SK-N-SH (cell line): ENCODE data around the gene HINT1. TPM values are rescaled to one million over a fixed set of nuclear protein-coding genes. Genes with fewer than 3 reads are reported as not detected.

Experiments used
- CTCF ChIA-PET: fragments of 300-600, 350-600 bp; formaldehyde crosslinking; extraction: SDS; loops from one replicate; lab custom pipeline; 2021; lab: Yijun Ruan, JAX
- POLR2A ChIA-PET: fragments of 350-600 bp; sonication (Branson Sonifier 250); formaldehyde crosslinking; extraction: SDS; loops from one replicate; lab custom pipeline; 2020; ENCODE audit warnings: antibody characterized with exemption, inconsistent platforms; lab: Yijun Ruan, JAX
- DNase-seq: peaks from one replicate; pipeline ENCODE4 v3.0.0; 2012
- H2AFZ ChIP-seq: fragments of 200-600 bp; sonication (generic); 2 replicates; pipeline ENCODE4 v1.8.1; 2016; ENCODE audit warnings: antibody characterized with exemption, mild to moderate bottlenecking, low read depth
- H3F3A ChIP-seq: fragments of 200-600 bp; sonication (generic); replicated peaks from 2 replicates; pipeline ENCODE3; 2016; ENCODE audit warnings: antibody characterized with exemption, mild to moderate bottlenecking; ENCODE audit not compliant: insufficient read depth
- H3K27ac ChIP-seq, 2 experiments: fragments of 200-500 bp in 1 of 2; fragments of 200-600 bp in 1 of 2; sonication (Bioruptor generic) in 1 of 2; sonication (generic), shearing (Covaris generic) in 1 of 2; 2 replicates each; pipeline versions ENCODE4 v1.5.1 to v1.6.1; 2014 to 2016; ENCODE audit warnings: low read depth in 2 of 2, inconsistent platforms in 1 of 2, low read length in 1 of 2, mild to moderate bottlenecking in 1 of 2, mixed read lengths in 1 of 2
- H3K27me3 ChIP-seq: fragments of 200-600 bp; sonication (generic), shearing (Covaris generic); 2 replicates; pipeline ENCODE4 v1.6.1; 2016; ENCODE audit warnings: mixed run types; ENCODE audit not compliant: insufficient read depth
- H3K36me3 ChIP-seq, 2 experiments: fragments of 200-500 bp in 1 of 2; fragments of 200-600 bp in 1 of 2; sonication (Bioruptor generic) in 1 of 2; sonication (generic) in 1 of 2; replicated peaks in 1 of 2; 2 replicates each; pipeline versions ENCODE3 to v1.5.1; 2014 to 2016; ENCODE audit warnings: low read length in 1 of 2, mild to moderate bottlenecking in 1 of 2; ENCODE audit not compliant: insufficient read depth in 2 of 2, control insufficient read depth in 1 of 2
- H3K4me1 ChIP-seq, 2 experiments: fragments of 200-500 bp in 1 of 2; fragments of 200-600 bp in 1 of 2; sonication (Bioruptor generic) in 1 of 2; sonication (generic), shearing (Covaris generic) in 1 of 2; 2 replicates each; pipeline versions ENCODE4 v1.5.1 to v1.6.1; 2014 to 2016; ENCODE audit warnings: low read depth in 1 of 2, low read length in 1 of 2, mixed run types in 1 of 2; ENCODE audit not compliant: insufficient read depth in 2 of 2, control insufficient read depth in 1 of 2
- H3K4me2 ChIP-seq: fragments of 200-600 bp; sonication (generic), shearing (Covaris generic); 2 replicates; pipeline ENCODE4 v1.6.1; 2017; ENCODE audit warnings: mixed run types
- H3K4me3 ChIP-seq, 2 experiments: fragments of 200-500 bp in 1 of 2; fragments of 200-600 bp in 1 of 2; sonication (Bioruptor generic) in 1 of 2; sonication (generic), shearing (Covaris generic) in 1 of 2; 2 replicates each; pipeline versions ENCODE4 v1.5.1 to v1.8.1; 2014 to 2016; ENCODE audit warnings: low read depth in 2 of 2, inconsistent platforms in 1 of 2, low read length in 1 of 2, mild to moderate bottlenecking in 1 of 2, mixed read lengths in 1 of 2, moderate library complexity in 1 of 2
- H3K79me2 ChIP-seq: fragments of 200-600 bp; sonication (generic); 2 replicates; pipeline ENCODE4 v1.8.1; 2017; ENCODE audit warnings: mild to moderate bottlenecking; ENCODE audit not compliant: insufficient read depth
- H3K9ac ChIP-seq: fragments of 200-600 bp; sonication (generic); 2 replicates; pipeline ENCODE4 v1.6.1; 2017; ENCODE audit warnings: mixed run types
- H3K9me2 ChIP-seq: fragments of 200-600 bp; sonication (generic); 2 replicates; pipeline ENCODE4 v1.6.1; 2017; ENCODE audit warnings: mixed run types
- H3K9me3 ChIP-seq: fragments of 200-600 bp; sonication (generic); 2 replicates; pipeline ENCODE4 v1.6.1; 2017; ENCODE audit warnings: mixed run types, mild to moderate bottlenecking, moderate library complexity
- H4K20me1 ChIP-seq: fragments of 200-600 bp; sonication (generic); 2 replicates; pipeline ENCODE4 v1.6.1; 2017; ENCODE audit warnings: mild to moderate bottlenecking, mixed run types; ENCODE audit not compliant: insufficient read depth
- CHD2 ChIP-seq: fragments of 150-350 bp; IDR thresholded peaks from 2 replicates; pipeline ENCODE4 v1.6.1; 2018; ENCODE audit warnings: low read length; ENCODE audit not compliant: partially characterized antibody
- ELF1 ChIP-seq: IDR thresholded peaks from 2 replicates; pipeline ENCODE4 v1.4.0; 2012
- FOSL2 ChIP-seq: IDR thresholded peaks from 2 replicates; pipeline ENCODE4 v1.4.0; 2012; ENCODE audit warnings: low read depth, mild to moderate bottlenecking, moderate library complexity, borderline replicate concordance
- FOXM1 ChIP-seq: IDR thresholded peaks from 2 replicates; pipeline ENCODE4 v1.4.0; 2012; ENCODE audit warnings: low read depth, mild to moderate bottlenecking
- GABPA ChIP-seq: IDR thresholded peaks from 2 replicates; pipeline ENCODE4 v1.4.0; 2012; ENCODE audit warnings: low read depth, mild to moderate bottlenecking
- JUND ChIP-seq: IDR thresholded peaks from 2 replicates; pipeline ENCODE4 v1.4.0; 2012
- MEF2A ChIP-seq: IDR thresholded peaks from 2 replicates; pipeline ENCODE4 v1.4.0; 2012; ENCODE audit warnings: low read depth, borderline replicate concordance
- MXI1 ChIP-seq: IDR thresholded peaks from 2 replicates; pipeline ENCODE4 v1.6.1; 2012; ENCODE audit warnings: mild to moderate bottlenecking, low read depth, low read length, improper control_type of control experiment
- NFIC ChIP-seq: IDR thresholded peaks from 2 replicates; pipeline ENCODE4 v1.4.0; 2012; ENCODE audit warnings: borderline replicate concordance
- NRF1 ChIP-seq: IDR thresholded peaks from 2 replicates; pipeline ENCODE4 v1.6.1; 2012; ENCODE audit warnings: low read depth, mild to moderate bottlenecking, low read length
- RXRA ChIP-seq: IDR thresholded peaks from 2 replicates; pipeline ENCODE4 v1.4.0; 2012; ENCODE audit warnings: low read depth, mild to moderate bottlenecking, borderline replicate concordance
- SIN3A ChIP-seq: IDR thresholded peaks from 2 replicates; pipeline ENCODE4 v1.6.1; 2012; ENCODE audit warnings: low read depth, mild to moderate bottlenecking, low read length, moderate library complexity, borderline replicate concordance
- TAF1 ChIP-seq: IDR thresholded peaks from 2 replicates; pipeline ENCODE4 v1.6.1; 2012; ENCODE audit warnings: low read depth, mild to moderate bottlenecking, low read length, moderate library complexity, borderline replicate concordance
- YY1 ChIP-seq: IDR thresholded peaks from 2 replicates; pipeline ENCODE4 v1.4.0; 2012; ENCODE audit warnings: low read depth, mild to moderate bottlenecking
- WGBS: methylation state at CpG from one replicate; pipeline ENCODE4 v1.1.6; 2017; ENCODE audit warnings: low lambda C conversion rate; 5-methylcytosine and 5-hydroxymethylcytosine counted together
- polyA plus RNA-seq, 3 experiments: library from polyadenylated mRNA; depleted of rRNA; stranded (reverse); fragments of >200 nt; gene quantifications; 2 replicates each; pipeline ENCODE4 v1.2.3, GENCODE V29; 2012
- TF ChIP-seq, protein P1 (sequence below): IDR thresholded peaks from 2 replicates; pipeline ENCODE4 v1.4.0; 2012; ENCODE audit warnings: low read depth, borderline replicate concordance
- TF ChIP-seq, protein P2 (sequence below): IDR thresholded peaks from 2 replicates; pipeline ENCODE4; 2012
- TF ChIP-seq, protein P3 (sequence below): fragments of 150-350 bp; IDR thresholded peaks from 2 replicates; pipeline ENCODE4 v1.6.1; 2016; ENCODE audit warnings: mild to moderate bottlenecking, low read depth, low read length
- TF ChIP-seq, protein P4 (sequence below): fragments of 150-350 bp; IDR thresholded peaks from 2 replicates; pipeline ENCODE4 v1.6.1; 2017; ENCODE audit warnings: antibody characterized with exemption, low read length, low read depth, borderline replicate concordance
- TF ChIP-seq, protein P5 (sequence below): IDR thresholded peaks from 2 replicates; pipeline ENCODE4 v1.4.0; 2012; ENCODE audit warnings: low read depth, borderline replicate concordance
- TF ChIP-seq, protein P6 (sequence below): IDR thresholded peaks from 2 replicates; pipeline ENCODE4 v1.4.0; 2012; ENCODE audit warnings: low read depth

Gene HINT1
- polyA plus RNA-seq, 1 of the 3 experiments (the other 2 are of a cell fraction) = 385 TPM

DNA sequence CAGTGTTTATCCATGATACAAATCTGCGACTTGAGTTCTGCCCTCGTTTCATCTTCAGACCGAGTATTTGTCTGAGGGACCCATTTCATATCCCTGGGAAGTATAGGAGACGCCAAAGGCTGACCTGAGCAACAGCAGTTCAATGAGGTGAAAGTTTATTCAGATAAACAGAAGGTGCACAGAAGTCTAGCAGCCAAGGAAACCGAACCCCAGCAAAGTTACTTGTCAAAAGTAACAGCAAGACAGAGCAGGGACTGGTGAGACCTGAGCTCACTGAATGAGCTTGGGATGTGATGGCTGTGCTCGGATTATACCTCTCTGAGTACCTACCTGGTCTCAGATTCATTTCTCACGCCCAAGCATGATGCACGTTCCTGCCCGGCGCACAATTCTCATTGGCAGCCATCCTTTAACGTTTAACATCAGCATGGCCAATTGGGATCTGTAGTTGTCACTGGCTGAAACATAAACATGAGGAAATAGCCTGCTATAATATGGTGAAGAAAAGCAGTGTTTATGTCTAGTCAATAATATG is 6.3 kb upstream of the HINT1 start:
- Histone ChIP-seq H3K9me2 (no peaks in the 10 kb centered on the region), H3F3A (peaks cover 4% of the 10 kb centered on the region), H3K79me2 (peaks cover 3% of the 10 kb centered on the region), H3K36me3 (no peaks in the 10 kb centered on the region), H3K27ac (peak overlapping the region; percentile 17 to 59; a peak in 3 of 4 replicates), H3K4me2 (peak overlapping the region; percentile 82), H4K20me1 (no peaks in the 10 kb centered on the region), H3K4me1 (peaks cover 7 to 10% of the 10 kb centered on the region in 2 experiments; a peak in 3 of 4 replicates), H3K4me3 (peak overlapping the region; percentile 69 to 73), H3K27me3 (no peaks in the 10 kb centered on the region), H2AFZ (peak overlapping the region; percentile 74), H3K9ac (peak overlapping the region; percentile 48), H3K9me3 (no peaks in the 10 kb centered on the region)
- TF ChIP-seq TAF1 = no peak
- TF ChIP-seq, protein P1, sequence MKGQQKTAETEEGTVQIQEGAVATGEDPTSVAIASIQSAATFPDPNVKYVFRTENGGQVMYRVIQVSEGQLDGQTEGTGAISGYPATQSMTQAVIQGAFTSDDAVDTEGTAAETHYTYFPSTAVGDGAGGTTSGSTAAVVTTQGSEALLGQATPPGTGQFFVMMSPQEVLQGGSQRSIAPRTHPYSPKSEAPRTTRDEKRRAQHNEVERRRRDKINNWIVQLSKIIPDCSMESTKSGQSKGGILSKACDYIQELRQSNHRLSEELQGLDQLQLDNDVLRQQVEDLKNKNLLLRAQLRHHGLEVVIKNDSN = no peak
- no peak for TF ChIP-seq SIN3A
- no peak for TF ChIP-seq MEF2A
- no peak for TF ChIP-seq NRF1
- POLR2A ChIA-PET = no interaction called here
- 3% methylated on average over 11 of the region's 11 CpGs for WGBS
- CTCF ChIA-PET = interaction anchor here (1.0 to 1.4 kb wide), 2 partner anchors 11 to 94 kb away, joined by 3 to 4 read pairs; no protein-coding TSS in a partner anchor
- DNase-seq = no peak

DNA sequence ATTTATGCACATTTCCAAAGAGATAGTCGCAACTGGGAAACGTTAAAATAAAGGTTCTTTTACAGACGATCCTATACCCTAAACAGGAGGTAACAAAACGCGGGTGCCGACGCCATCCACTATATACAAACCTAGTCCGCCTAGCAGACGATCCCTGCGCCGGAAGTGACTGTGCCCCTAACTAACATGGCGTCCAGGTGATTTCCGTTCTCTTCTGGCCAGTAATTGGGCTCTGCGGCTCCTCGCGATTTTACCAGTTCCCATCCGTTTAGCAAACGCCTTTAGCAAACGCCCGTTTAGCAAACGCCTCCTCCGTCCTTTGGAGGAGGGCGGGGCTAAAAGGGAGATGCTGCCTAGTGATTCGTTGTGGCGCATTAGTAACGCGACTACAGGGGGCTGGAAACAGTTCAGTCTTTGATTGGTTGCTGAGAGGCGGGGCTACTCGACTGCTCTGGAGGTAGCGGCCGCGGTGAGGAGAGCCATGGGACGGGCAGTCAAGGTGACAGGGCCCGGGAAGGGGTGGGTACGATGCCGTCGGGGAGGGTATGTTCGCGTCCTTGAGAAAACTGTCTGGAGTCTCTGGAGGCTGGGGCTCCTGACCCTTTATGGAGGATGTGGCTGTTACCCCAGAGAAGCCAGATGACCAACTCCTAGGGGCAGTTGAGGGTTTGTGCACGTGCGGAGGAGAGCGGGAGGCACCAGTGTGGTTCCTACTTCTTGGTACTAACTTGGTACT is 5.7 kb upstream of the HINT1 start, which contains the start of gene LYRM7:
LYRM7 (plus strand) TSS at position 405 of the 736 bp plus-strand sequence; CDS start at position 482, 77 bp downstream.
- no peaks in the 10 kb centered on the region for H3K9me2 ChIP-seq
- peaks cover 3% of the 10 kb centered on the region for H3K79me2 ChIP-seq
- peak within 1 kb of the TSS; percentile 81 for H3K9ac ChIP-seq
- ChIA-PET POLR2A (interaction anchor here (1.1 kb wide), 1 partner anchor 93 kb away, joined by 4 read pairs; the partner anchor contains the start of gene CDC42SE2), CTCF (interaction anchor here (1.4 kb wide), 1 partner anchor 94 kb away, joined by 3 read pairs; no protein-coding TSS in a partner anchor)
- no peaks in the 10 kb centered on the region for H4K20me1 ChIP-seq
- no peaks in the 10 kb centered on the region for H3K36me3 ChIP-seq
- DNase-seq = peak; percentile 86
- H3K27me3 ChIP-seq = no peaks in the 10 kb centered on the region
- under 1% methylated on average over 30 of the region's 42 CpGs for WGBS
- H3K9me3 ChIP-seq = no peaks in the 10 kb centered on the region
- H3K27ac ChIP-seq = peak within 1 kb of the TSS; percentile 44 to 88
- peak within 1 kb of the TSS; percentile 69 to 74 for H3K4me3 ChIP-seq
- H3F3A ChIP-seq = peaks cover 4% of the 10 kb centered on the region
- peaks cover 7 to 10% of the 10 kb centered on the region in 2 experiments; a peak in 3 of 4 replicates for H3K4me1 ChIP-seq
- peak within 1 kb of the TSS; percentile 87 for H3K4me2 ChIP-seq
- peak within 1 kb of the TSS; percentile 85 for H2AFZ ChIP-seq
- TF ChIP-seq YY1 (peak; percentile 97), FOSL2 (no peak), GABPA (peak; percentile 96), JUND (no peak; the same call in 1 of the 2 replicates), NRF1 (no peak), NFIC (no peak), CHD2 (peak; percentile 99), FOXM1 (no peak), ELF1 (peak; percentile 50), MXI1 (peak; percentile 91), RXRA (no peak)
- TF ChIP-seq, protein P2, sequence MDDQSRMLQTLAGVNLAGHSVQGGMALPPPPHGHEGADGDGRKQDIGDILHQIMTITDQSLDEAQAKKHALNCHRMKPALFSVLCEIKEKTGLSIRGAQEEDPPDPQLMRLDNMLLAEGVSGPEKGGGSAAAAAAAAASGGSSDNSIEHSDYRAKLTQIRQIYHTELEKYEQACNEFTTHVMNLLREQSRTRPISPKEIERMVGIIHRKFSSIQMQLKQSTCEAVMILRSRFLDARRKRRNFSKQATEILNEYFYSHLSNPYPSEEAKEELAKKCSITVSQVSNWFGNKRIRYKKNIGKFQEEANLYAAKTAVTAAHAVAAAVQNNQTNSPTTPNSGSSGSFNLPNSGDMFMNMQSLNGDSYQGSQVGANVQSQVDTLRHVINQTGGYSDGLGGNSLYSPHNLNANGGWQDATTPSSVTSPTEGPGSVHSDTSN = no peak; the same call in 1 of the 2 replicates
- TF ChIP-seq, protein P3, sequence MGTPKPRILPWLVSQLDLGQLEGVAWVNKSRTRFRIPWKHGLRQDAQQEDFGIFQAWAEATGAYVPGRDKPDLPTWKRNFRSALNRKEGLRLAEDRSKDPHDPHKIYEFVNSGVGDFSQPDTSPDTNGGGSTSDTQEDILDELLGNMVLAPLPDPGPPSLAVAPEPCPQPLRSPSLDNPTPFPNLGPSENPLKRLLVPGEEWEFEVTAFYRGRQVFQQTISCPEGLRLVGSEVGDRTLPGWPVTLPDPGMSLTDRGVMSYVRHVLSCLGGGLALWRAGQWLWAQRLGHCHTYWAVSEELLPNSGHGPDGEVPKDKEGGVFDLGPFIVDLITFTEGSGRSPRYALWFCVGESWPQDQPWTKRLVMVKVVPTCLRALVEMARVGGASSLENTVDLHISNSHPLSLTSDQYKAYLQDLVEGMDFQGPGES = no peak; the same call in 1 of the 2 replicates
- TF ChIP-seq, protein P4, sequence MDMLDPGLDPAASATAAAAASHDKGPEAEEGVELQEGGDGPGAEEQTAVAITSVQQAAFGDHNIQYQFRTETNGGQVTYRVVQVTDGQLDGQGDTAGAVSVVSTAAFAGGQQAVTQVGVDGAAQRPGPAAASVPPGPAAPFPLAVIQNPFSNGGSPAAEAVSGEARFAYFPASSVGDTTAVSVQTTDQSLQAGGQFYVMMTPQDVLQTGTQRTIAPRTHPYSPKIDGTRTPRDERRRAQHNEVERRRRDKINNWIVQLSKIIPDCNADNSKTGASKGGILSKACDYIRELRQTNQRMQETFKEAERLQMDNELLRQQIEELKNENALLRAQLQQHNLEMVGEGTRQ = no peak
- TF ChIP-seq, protein P5, sequence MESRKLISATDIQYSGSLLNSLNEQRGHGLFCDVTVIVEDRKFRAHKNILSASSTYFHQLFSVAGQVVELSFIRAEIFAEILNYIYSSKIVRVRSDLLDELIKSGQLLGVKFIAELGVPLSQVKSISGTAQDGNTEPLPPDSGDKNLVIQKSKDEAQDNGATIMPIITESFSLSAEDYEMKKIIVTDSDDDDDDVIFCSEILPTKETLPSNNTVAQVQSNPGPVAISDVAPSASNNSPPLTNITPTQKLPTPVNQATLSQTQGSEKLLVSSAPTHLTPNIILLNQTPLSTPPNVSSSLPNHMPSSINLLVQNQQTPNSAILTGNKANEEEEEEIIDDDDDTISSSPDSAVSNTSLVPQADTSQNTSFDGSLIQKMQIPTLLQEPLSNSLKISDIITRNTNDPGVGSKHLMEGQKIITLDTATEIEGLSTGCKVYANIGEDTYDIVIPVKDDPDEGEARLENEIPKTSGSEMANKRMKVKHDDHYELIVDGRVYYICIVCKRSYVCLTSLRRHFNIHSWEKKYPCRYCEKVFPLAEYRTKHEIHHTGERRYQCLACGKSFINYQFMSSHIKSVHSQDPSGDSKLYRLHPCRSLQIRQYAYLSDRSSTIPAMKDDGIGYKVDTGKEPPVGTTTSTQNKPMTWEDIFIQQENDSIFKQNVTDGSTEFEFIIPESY = peak; percentile 99
- TF ChIP-seq, protein P6, sequence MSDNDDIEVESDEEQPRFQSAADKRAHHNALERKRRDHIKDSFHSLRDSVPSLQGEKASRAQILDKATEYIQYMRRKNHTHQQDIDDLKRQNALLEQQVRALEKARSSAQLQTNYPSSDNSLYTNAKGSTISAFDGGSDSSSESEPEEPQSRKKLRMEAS = peak; percentile 81
